A549 (cell line): Measurements from ENCODE around the gene PIK3R1. TPM values are rescaled to one million over a fixed set of nuclear protein-coding genes. Genes with fewer than 3 reads are reported as not detected.
"Not testable (repeated sequence)": the region's sequence is repeated elsewhere in the genome, so short reads cannot be mapped to it uniquely, and the experiment has no call there.

Experiments used
- ATAC-seq, 2 experiments: fragments of 200-7000 bp in 1 of 2; fragments of >200 bp in 1 of 2; cut with Nextera tagmentation in 1 of 2; cut with Tn5 transposase in 1 of 2; 3 replicates each; pipeline versions ENCODE4 v1.8.0 to v1.9.1; 2018 to 2020; ENCODE audit warnings: mild to moderate bottlenecking in 1 of 2, moderate library complexity in 1 of 2
- CTCF ChIA-PET: fragments of 300-600 bp; sonication (Branson Sonifier 250); formaldehyde crosslinking; extraction: SDS; loops from one replicate; lab custom pipeline; 2021; ENCODE audit warnings: antibody characterized with exemption, inconsistent platforms; lab: Yijun Ruan, JAX
- POLR2A ChIA-PET: fragments of 350-600 bp; formaldehyde crosslinking; extraction: SDS; loops from one replicate; lab custom pipeline; 2021; ENCODE audit warnings: antibody characterized with exemption, inconsistent platforms; lab: Yijun Ruan, JAX
- DNase-seq, 2 experiments: peaks; one replicate each; pipeline versions ENCODE4 v3.0.0 to v3.0.0-alpha.2; 2011 to 2016; ENCODE audit warnings: low read depth in 1 of 2, low spot score in 1 of 2
- FAIRE-seq: peaks from 2 replicates; lab custom pipeline; 2011; peaks lifted over from hg19 to GRCh38; lab: Jason Lieb, UNC
- H3K27ac ChIP-seq, 2 experiments: fragments of >200 bp; sonication (Bioruptor Twin); formaldehyde crosslinking; 3 replicates each; pipeline ENCODE4 v1.5.1; 2016 to 2017
- H3K4me1 ChIP-seq: fragments of >200 bp; sonication (Bioruptor Twin); formaldehyde crosslinking; 3 replicates; pipeline ENCODE4 v1.6.1; 2016
- H3K4me2 ChIP-seq: fragments of >200 bp; sonication (Bioruptor Twin); formaldehyde crosslinking; 3 replicates; pipeline ENCODE4 v1.6.1; 2016
- H3K4me3 ChIP-seq: fragments of >200 bp; sonication (Bioruptor Twin); formaldehyde crosslinking; 3 replicates; pipeline ENCODE4 v1.5.1; 2016
- H3K9me3 ChIP-seq: fragments of >200 bp; sonication (Bioruptor Twin); formaldehyde crosslinking; 3 replicates; pipeline ENCODE4 v1.6.1; 2016
- CBX2 ChIP-seq: fragments of 200-600 bp; sonication (generic); IDR thresholded peaks from 2 replicates; pipeline ENCODE4 v1.6.1; 2016; ENCODE audit warnings: low read depth, mild to moderate bottlenecking, borderline replicate concordance
- CHD4 ChIP-seq: fragments of 200-600 bp; sonication (generic); IDR thresholded peaks from 2 replicates; pipeline ENCODE4 v1.6.1; 2016; ENCODE audit warnings: antibody characterized with exemption, mild to moderate bottlenecking, borderline replicate concordance
- EHF ChIP-seq: fragments of 250-450 bp; sonication (Bioruptor Pico); IDR thresholded peaks from 2 replicates; pipeline ENCODE4 v1.5.0; 2020; ENCODE audit warnings: mild to moderate bottlenecking
- FOSL2 ChIP-seq, 2 experiments: fragments of 450-650 bp in 1 of 2; fragments of >200 bp in 1 of 2; sonication (Bioruptor Twin) in 1 of 2; formaldehyde crosslinking; IDR thresholded peaks; 2 replicates each; pipeline versions ENCODE4 v1.5.0 to v1.6.1; 2016 to 2020; ENCODE audit warnings: mild to moderate bottlenecking in 1 of 2, moderate library complexity in 1 of 2
- GATA3 ChIP-seq: IDR thresholded peaks from 2 replicates; pipeline ENCODE4 v1.6.1; 2012; ENCODE audit warnings: borderline replicate concordance
- HEYL ChIP-seq: fragments of 250-450 bp; sonication (Bioruptor Pico); IDR thresholded peaks from 2 replicates; pipeline ENCODE4 v1.8.0; 2021; ENCODE audit warnings: mild to moderate bottlenecking, moderate library complexity
- HOXB5 ChIP-seq: fragments of 250-450 bp; sonication (Bioruptor Pico); IDR thresholded peaks from 2 replicates; pipeline ENCODE4 v1.5.0; 2020; ENCODE audit warnings: mild to moderate bottlenecking, moderate library complexity
- MAZ ChIP-seq: fragments of 150-350 bp; IDR thresholded peaks from 2 replicates; pipeline ENCODE4 v1.6.1; 2014; ENCODE audit warnings: antibody characterized with exemption, low read depth, low read length, borderline replicate concordance
- NFE2L2 ChIP-seq: fragments of 150-350 bp; conservative IDR thresholded peaks from 2 replicates; pipeline ENCODE4 v1.6.1; 2014; ENCODE audit warnings: low read length
- RCOR1 ChIP-seq: fragments of 150-350 bp; IDR thresholded peaks from 2 replicates; pipeline ENCODE4 v1.6.1; 2014; ENCODE audit warnings: antibody characterized with exemption, low read length, low read depth
- RNF2 ChIP-seq: fragments of 200-600 bp; sonication (generic); IDR thresholded peaks from 2 replicates; pipeline ENCODE4 v1.6.1; 2016; ENCODE audit warnings: low read depth, mild to moderate bottlenecking, antibody characterized with exemption, moderate library complexity, borderline replicate concordance
- ZFP36 ChIP-seq: fragments of 450-650 bp; IDR thresholded peaks from 2 replicates; pipeline ENCODE4 v1.6.1; 2014; ENCODE audit warnings: borderline replicate concordance; ENCODE audit not compliant: partially characterized antibody
- WGBS: methylation state at CpG from one replicate; pipeline ENCODE4 v1.1.6; 2017; ENCODE audit errors: missing lambda C conversion rate; 5-methylcytosine and 5-hydroxymethylcytosine counted together
- polyA plus RNA-seq, 4 experiments: library from polyadenylated mRNA; depleted of rRNA in 3 of 4; stranded (reverse); fragments of >200 nt; fragmentation: RNase III in 1 of 4; extraction: RNeasy Plus Mini Kit Qiagen cat#74134 plus additional on column Dnase treatment in 1 of 4; gene quantifications; 2 replicates in 3 of 4; 3 replicates in 1 of 4; pipeline ENCODE4 v1.2.3, GENCODE V29; 2011 to 2017
- TF ChIP-seq, protein P1 (sequence below): fragments of 250-450 bp; sonication (Bioruptor Pico); IDR thresholded peaks from 2 replicates; pipeline ENCODE4 v1.5.0; 2020; ENCODE audit warnings: low read depth, mild to moderate bottlenecking, moderate library complexity
- TF ChIP-seq, protein P2 (sequence below): fragments of 250-450 bp; sonication (Bioruptor Pico); IDR thresholded peaks from 2 replicates; pipeline ENCODE4 v1.5.0; 2021; ENCODE audit warnings: mild to moderate bottlenecking, moderate library complexity, borderline replicate concordance
- TF ChIP-seq, protein P3 (sequence below): fragments of 450-650 bp; IDR thresholded peaks from 2 replicates; pipeline ENCODE4 v1.6.1; 2014; ENCODE audit warnings: antibody characterized with exemption
- TF ChIP-seq, protein P4 (sequence below): fragments of 150-350 bp; IDR thresholded peaks from 2 replicates; pipeline ENCODE4 v1.6.1; 2014; ENCODE audit warnings: low read depth, mild to moderate bottlenecking, low read length
- TF ChIP-seq, protein P5 (sequence below): IDR thresholded peaks from 2 replicates; pipeline ENCODE4 v1.6.1; 2012
- TF ChIP-seq, protein P6 (sequence below): fragments of >200 bp; sonication (Bioruptor Twin); formaldehyde crosslinking; IDR thresholded peaks from 3 replicates; pipeline ENCODE4 v1.6.1; 2016

PIK3R1 gene
- polyA plus RNA-seq, 2 of the 4 experiments (the other 2 are of a cell fraction): 5.5 to 5.7 TPM

DNA sequence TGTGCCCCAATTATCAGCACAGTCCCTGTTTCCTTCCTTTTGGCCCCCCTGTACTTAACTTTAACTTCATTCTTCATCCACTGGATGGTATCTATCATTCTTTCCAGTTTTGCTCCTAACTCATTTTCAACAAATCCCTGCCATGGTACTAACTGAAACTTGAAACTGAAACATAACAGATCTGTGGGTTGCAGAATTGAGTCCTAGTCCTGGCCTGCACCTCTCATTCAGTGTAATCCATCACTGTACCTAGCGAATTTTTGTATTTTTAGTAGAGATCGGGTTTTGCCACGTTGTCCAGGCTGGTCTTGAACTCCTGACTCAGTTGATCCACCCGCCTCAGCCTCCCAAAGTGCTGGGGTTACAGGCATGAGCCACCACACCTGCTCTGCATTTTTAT is 15.3 kb upstream of the PIK3R1 start:
- POLR2A ChIA-PET: no interaction called here
- 54% methylated on average over 4 of the region's 4 CpGs for WGBS
- FAIRE-seq (no peak), DNase-seq (no peak)
- Histone ChIP-seq H3K4me3 (no peak overlapping the region), H3K4me2 (no peak overlapping the region), H3K9me3 (no peaks in the 10 kb centered on the region)
- CTCF ChIA-PET: no interaction called here
- TF ChIP-seq RNF2: no peak
- TF ChIP-seq ZFP36: no peak
- TF ChIP-seq EHF (CRISPR knock-in tag): no peak
- no peak for TF ChIP-seq MAZ
- TF ChIP-seq, protein P1, sequence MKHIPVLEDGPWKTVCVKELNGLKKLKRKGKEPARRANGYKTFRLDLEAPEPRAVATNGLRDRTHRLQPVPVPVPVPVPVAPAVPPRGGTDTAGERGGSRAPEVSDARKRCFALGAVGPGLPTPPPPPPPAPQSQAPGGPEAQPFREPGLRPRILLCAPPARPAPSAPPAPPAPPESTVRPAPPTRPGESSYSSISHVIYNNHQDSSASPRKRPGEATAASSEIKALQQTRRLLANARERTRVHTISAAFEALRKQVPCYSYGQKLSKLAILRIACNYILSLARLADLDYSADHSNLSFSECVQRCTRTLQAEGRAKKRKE (CRISPR knock-in tag): no peak
- TF ChIP-seq, protein P2, sequence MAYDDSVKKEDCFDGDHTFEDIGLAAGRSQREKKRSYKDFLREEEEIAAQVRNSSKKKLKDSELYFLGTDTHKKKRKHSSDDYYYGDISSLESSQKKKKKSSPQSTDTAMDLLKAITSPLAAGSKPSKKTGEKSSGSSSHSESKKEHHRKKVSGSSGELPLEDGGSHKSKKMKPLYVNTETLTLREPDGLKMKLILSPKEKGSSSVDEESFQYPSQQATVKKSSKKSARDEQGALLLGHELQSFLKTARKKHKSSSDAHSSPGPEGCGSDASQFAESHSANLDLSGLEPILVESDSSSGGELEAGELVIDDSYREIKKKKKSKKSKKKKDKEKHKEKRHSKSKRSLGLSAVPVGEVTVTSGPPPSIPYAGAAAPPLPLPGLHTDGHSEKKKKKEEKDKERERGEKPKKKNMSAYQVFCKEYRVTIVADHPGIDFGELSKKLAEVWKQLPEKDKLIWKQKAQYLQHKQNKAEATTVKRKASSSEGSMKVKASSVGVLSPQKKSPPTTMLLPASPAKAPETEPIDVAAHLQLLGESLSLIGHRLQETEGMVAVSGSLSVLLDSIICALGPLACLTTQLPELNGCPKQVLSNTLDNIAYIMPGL (CRISPR knock-in tag): no peak
- TF ChIP-seq, protein P3, sequence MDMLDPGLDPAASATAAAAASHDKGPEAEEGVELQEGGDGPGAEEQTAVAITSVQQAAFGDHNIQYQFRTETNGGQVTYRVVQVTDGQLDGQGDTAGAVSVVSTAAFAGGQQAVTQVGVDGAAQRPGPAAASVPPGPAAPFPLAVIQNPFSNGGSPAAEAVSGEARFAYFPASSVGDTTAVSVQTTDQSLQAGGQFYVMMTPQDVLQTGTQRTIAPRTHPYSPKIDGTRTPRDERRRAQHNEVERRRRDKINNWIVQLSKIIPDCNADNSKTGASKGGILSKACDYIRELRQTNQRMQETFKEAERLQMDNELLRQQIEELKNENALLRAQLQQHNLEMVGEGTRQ: no peak
- TF ChIP-seq HOXB5 (CRISPR knock-in tag): no peak
- TF ChIP-seq, protein P4, sequence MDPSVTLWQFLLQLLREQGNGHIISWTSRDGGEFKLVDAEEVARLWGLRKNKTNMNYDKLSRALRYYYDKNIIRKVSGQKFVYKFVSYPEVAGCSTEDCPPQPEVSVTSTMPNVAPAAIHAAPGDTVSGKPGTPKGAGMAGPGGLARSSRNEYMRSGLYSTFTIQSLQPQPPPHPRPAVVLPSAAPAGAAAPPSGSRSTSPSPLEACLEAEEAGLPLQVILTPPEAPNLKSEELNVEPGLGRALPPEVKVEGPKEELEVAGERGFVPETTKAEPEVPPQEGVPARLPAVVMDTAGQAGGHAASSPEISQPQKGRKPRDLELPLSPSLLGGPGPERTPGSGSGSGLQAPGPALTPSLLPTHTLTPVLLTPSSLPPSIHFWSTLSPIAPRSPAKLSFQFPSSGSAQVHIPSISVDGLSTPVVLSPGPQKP: no peak
- TF ChIP-seq CHD4: no peak
- no peak for TF ChIP-seq RCOR1
- TF ChIP-seq CBX2: no peak
- TF ChIP-seq, protein P5, sequence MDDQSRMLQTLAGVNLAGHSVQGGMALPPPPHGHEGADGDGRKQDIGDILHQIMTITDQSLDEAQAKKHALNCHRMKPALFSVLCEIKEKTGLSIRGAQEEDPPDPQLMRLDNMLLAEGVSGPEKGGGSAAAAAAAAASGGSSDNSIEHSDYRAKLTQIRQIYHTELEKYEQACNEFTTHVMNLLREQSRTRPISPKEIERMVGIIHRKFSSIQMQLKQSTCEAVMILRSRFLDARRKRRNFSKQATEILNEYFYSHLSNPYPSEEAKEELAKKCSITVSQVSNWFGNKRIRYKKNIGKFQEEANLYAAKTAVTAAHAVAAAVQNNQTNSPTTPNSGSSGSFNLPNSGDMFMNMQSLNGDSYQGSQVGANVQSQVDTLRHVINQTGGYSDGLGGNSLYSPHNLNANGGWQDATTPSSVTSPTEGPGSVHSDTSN: no peak
- no peak for TF ChIP-seq HEYL
- no peak for TF ChIP-seq FOSL2 (IDR thresholded peaks at IDR 0.05)
- TF ChIP-seq FOSL2 (CRISPR knock-in tag; IDR thresholded peaks at IDR 0.05): no peak
- TF ChIP-seq GATA3: no peak
- TF ChIP-seq, protein P6, sequence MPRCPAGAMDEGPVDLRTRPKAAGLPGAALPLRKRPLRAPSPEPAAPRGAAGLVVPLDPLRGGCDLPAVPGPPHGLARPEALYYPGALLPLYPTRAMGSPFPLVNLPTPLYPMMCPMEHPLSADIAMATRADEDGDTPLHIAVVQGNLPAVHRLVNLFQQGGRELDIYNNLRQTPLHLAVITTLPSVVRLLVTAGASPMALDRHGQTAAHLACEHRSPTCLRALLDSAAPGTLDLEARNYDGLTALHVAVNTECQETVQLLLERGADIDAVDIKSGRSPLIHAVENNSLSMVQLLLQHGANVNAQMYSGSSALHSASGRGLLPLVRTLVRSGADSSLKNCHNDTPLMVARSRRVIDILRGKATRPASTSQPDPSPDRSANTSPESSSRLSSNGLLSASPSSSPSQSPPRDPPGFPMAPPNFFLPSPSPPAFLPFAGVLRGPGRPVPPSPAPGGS: no peak
- no peak for TF ChIP-seq NFE2L2
- TF ChIP-seq, all 56 proteins: peak for 0
- Histone ChIP-seq H3K27ac (no peak overlapping the region), H3K4me1 (no peaks in the 10 kb centered on the region)
- no peak for ATAC-seq

DNA sequence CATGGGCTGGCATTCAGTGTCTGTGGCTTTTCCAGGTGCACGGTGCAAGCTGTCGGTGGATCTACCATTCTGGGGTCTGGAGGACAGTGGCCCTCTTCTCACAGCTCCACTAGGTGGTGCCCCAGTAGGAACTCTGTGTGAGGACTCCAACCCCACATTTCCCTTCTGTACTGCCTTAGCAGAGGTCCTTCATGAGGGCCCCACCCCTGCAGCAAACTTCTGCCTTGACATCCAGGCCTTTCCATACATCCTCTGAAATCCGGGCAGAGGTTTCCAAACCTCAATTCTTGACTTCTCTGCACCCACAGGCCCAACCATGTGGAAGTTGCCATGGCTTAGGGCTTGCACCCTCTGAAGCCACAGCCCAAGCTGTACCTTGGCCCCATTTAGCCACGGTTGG is 4.9 kb upstream of the PIK3R1 start:
- CTCF ChIA-PET: interaction anchor here (0.9 to 1.2 kb wide), 2 partner anchors 16 to 42 kb away, joined by 3 to 4 read pairs; no protein-coding TSS in a partner anchor
- FAIRE-seq, POLR2A ChIA-PET, ATAC-seq, H3K27ac ChIP-seq, DNase-seq, H3K4me3 ChIP-seq, H3K4me1 ChIP-seq, H3K4me2 ChIP-seq: not testable (repeated sequence)
- H3K9me3 ChIP-seq: peaks cover 13% of the 10 kb centered on the region; the same call in 2 of the 3 replicates
- 49% methylated on average over 4 of the region's 4 CpGs for WGBS
